HEK293 (cell line): ENCODE measurements around the gene ALOX15B.

Experiments
- CTCF ChIA-PET: fragments of 350-600 bp; formaldehyde crosslinking; extraction: SDS; loops from one replicate; lab custom pipeline; 2021; ENCODE audit warnings: antibody characterized with exemption; lab: Yijun Ruan, JAX
- POLR2A ChIA-PET: fragments of 300-600 bp; formaldehyde crosslinking; extraction: SDS; loops from one replicate; lab custom pipeline; 2020; ENCODE audit warnings: antibody characterized with exemption, inconsistent platforms; lab: Yijun Ruan, JAX
- H3K27ac ChIP-seq: fragments of 200-500 bp; sonication (Bioruptor generic); 2 replicates; pipeline ENCODE4 v1.5.1; 2014; ENCODE audit warnings: low read depth, low read length, control low read depth, inconsistent platforms; ENCODE audit errors: extremely low read depth
- H3K36me3 ChIP-seq, 2 experiments: fragments of 200-500 bp in 1 of 2; sonication (Bioruptor generic) in 1 of 2; 1 replicate in 1 of 2; 2 replicates in 1 of 2; pipeline ENCODE4 v1.5.1; 2014 to 2017; ENCODE audit warnings: inconsistent platforms in 2 of 2, low read length in 2 of 2; ENCODE audit not compliant: control insufficient read depth in 2 of 2, insufficient read depth in 1 of 2
- H3K4me1 ChIP-seq: fragments of 200-500 bp; sonication (Bioruptor generic); 2 replicates; pipeline ENCODE4 v1.5.1; 2014; ENCODE audit warnings: mild to moderate bottlenecking, low read length, inconsistent platforms; ENCODE audit not compliant: control insufficient read depth, insufficient read depth
- H3K4me3 ChIP-seq: 2 replicates; pipeline ENCODE4 v1.5.1; 2011; ENCODE audit warnings: low read depth, mild to moderate bottlenecking, control low read depth, low read length, moderate library complexity
- H3K9me3 ChIP-seq: fragments of 200-500 bp; sonication (Bioruptor generic); 2 replicates; pipeline ENCODE4 v1.5.1; 2014; ENCODE audit warnings: low read depth, low read length, inconsistent platforms; ENCODE audit not compliant: control insufficient read depth, insufficient read depth
- MEIS1 ChIP-seq: sonication (generic); formaldehyde crosslinking; IDR thresholded peaks from 2 replicates; pipeline ENCODE4 v1.8.1; 2022; ENCODE audit warnings: missing genetic modification reagents, mild to moderate bottlenecking, borderline replicate concordance
- PRDM1 ChIP-seq: fragments of 450-650 bp; formaldehyde crosslinking; IDR thresholded peaks from 2 replicates; pipeline ENCODE4; 2016; ENCODE audit warnings: missing biosample characterization, missing genetic modification characterization
- YY1 ChIP-seq: fragments of 450-650 bp; formaldehyde crosslinking; IDR thresholded peaks from 2 replicates; pipeline ENCODE4 v1.5.1; 2018; ENCODE audit warnings: missing biosample characterization, missing genetic modification characterization
- ZBTB1 ChIP-seq: fragments of 450-650 bp; formaldehyde crosslinking; IDR thresholded peaks from 2 replicates; pipeline ENCODE4 v1.5.1; 2016; ENCODE audit warnings: missing biosample characterization, missing genetic modification characterization
- ZBTB7A ChIP-seq: fragments of 450-650 bp; formaldehyde crosslinking; IDR thresholded peaks from 2 replicates; pipeline ENCODE4 v1.5.1; 2016; ENCODE audit warnings: low read depth, missing biosample characterization, missing genetic modification characterization
- ZFHX2 ChIP-seq: fragments of 450-650 bp; formaldehyde crosslinking; conservative IDR thresholded peaks from 2 replicates; pipeline ENCODE4 v1.5.1; 2016; ENCODE audit warnings: missing biosample characterization, missing genetic modification characterization
- ZNF214 ChIP-seq: fragments of 450-650 bp; formaldehyde crosslinking; IDR thresholded peaks from 2 replicates; pipeline ENCODE4 v1.5.1; 2017; ENCODE audit warnings: missing biosample characterization, mild to moderate bottlenecking, missing genetic modification characterization, borderline replicate concordance
- ZNF324 ChIP-seq: fragments of 450-650 bp; formaldehyde crosslinking; IDR thresholded peaks from 2 replicates; pipeline ENCODE4 v1.5.1; 2016; ENCODE audit warnings: missing biosample characterization, missing genetic modification characterization
- ZNF404 ChIP-seq: fragments of 450-650 bp; formaldehyde crosslinking; IDR thresholded peaks from 2 replicates; pipeline ENCODE4 v1.5.1; 2017; ENCODE audit warnings: missing biosample characterization, missing genetic modification characterization
- ZNF529 ChIP-seq: fragments of 450-650 bp; formaldehyde crosslinking; IDR thresholded peaks from 2 replicates; pipeline ENCODE4 v1.5.1; 2017; ENCODE audit warnings: missing genetic modification characterization, missing biosample characterization; ENCODE audit not compliant: insufficient replicate concordance
- ZNF610 ChIP-seq: fragments of 450-650 bp; formaldehyde crosslinking; IDR thresholded peaks from 2 replicates; pipeline ENCODE4 v1.5.1; 2016; ENCODE audit warnings: missing biosample characterization, missing genetic modification characterization, borderline replicate concordance
- ZNF629 ChIP-seq: fragments of 450-650 bp; formaldehyde crosslinking; IDR thresholded peaks from 2 replicates; pipeline ENCODE4 v1.5.1; 2017; ENCODE audit warnings: missing biosample characterization, missing genetic modification characterization
- ZNF701 ChIP-seq: fragments of 450-650 bp; formaldehyde crosslinking; IDR thresholded peaks from 2 replicates; pipeline ENCODE4 v1.5.1; 2016; ENCODE audit warnings: missing biosample characterization, missing genetic modification characterization
- ZNF707 ChIP-seq: fragments of 450-650 bp; formaldehyde crosslinking; IDR thresholded peaks from 2 replicates; pipeline ENCODE4 v1.5.1; 2016; ENCODE audit warnings: missing biosample characterization, missing genetic modification characterization
- ZNF777 ChIP-seq: fragments of 450-650 bp; formaldehyde crosslinking; IDR thresholded peaks from 2 replicates; pipeline ENCODE4 v1.5.1; 2017; ENCODE audit warnings: missing biosample characterization, missing genetic modification characterization, borderline replicate concordance
- ZNF843 ChIP-seq: fragments of 450-650 bp; formaldehyde crosslinking; IDR thresholded peaks from 2 replicates; pipeline ENCODE4 v1.5.1; 2016; ENCODE audit warnings: missing biosample characterization, missing genetic modification characterization
- TF ChIP-seq, protein P1 (sequence below): fragments of 450-650 bp; formaldehyde crosslinking; IDR thresholded peaks from 2 replicates; pipeline ENCODE4 v1.5.1; 2016; ENCODE audit warnings: missing biosample characterization, missing genetic modification characterization, borderline replicate concordance
- TF ChIP-seq, protein P2 (sequence below): fragments of 450-650 bp; formaldehyde crosslinking; IDR thresholded peaks from 2 replicates; pipeline ENCODE4 v1.5.1; 2016; ENCODE audit warnings: missing biosample characterization, missing genetic modification characterization
- TF ChIP-seq, protein P3 (sequence below): fragments of 450-650 bp; formaldehyde crosslinking; IDR thresholded peaks from 2 replicates; pipeline ENCODE4 v1.5.1; 2016; ENCODE audit warnings: missing biosample characterization, missing genetic modification characterization, low read depth
- TF ChIP-seq, protein P4 (sequence below): fragments of 450-650 bp; formaldehyde crosslinking; optimal IDR thresholded peaks from 2 replicates; pipeline ENCODE3; 2016; ENCODE audit warnings: missing biosample characterization, mild to moderate bottlenecking, missing genetic modification characterization

Gene ALOX15B

DNA sequence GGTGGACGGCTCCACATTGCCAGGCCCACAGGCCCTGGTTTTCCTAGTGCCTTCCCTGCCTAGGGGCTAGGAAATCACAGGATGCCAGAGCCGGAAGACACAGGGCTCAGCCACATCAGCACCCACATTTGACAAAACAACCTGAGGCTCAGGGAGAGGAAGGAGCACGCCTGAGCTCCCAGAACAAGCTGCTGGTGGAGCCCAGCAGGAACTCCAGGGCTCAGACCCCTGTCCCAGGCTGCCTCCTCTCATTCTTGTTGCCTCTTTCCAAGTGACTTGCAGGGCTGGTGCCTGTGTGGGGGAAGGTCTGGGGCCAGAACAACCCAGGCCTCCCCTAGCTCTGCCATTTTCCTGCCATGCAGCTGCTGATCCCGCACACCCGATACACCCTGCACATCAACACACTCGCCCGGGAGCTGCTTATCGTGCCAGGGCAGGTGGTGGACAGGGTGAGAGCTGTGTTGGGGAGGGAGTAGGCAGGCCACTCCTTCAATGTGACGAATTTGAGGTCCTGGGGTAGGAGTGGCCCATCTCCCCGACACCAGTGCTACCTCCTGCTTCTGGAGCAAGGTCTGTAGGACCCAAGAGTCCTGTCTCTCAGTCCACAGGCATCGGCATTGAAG, 7.6 kb downstream of the ALOX15B start:
- H3K36me3 ChIP-seq: no peaks in the 10 kb centered on the region
- CTCF ChIA-PET: interaction anchor here (0.6 to 3.3 kb wide), 7 partner anchors 11 to 303 kb away, joined by 3 to 18 read pairs (median 4); no protein-coding TSS in a partner anchor

DNA sequence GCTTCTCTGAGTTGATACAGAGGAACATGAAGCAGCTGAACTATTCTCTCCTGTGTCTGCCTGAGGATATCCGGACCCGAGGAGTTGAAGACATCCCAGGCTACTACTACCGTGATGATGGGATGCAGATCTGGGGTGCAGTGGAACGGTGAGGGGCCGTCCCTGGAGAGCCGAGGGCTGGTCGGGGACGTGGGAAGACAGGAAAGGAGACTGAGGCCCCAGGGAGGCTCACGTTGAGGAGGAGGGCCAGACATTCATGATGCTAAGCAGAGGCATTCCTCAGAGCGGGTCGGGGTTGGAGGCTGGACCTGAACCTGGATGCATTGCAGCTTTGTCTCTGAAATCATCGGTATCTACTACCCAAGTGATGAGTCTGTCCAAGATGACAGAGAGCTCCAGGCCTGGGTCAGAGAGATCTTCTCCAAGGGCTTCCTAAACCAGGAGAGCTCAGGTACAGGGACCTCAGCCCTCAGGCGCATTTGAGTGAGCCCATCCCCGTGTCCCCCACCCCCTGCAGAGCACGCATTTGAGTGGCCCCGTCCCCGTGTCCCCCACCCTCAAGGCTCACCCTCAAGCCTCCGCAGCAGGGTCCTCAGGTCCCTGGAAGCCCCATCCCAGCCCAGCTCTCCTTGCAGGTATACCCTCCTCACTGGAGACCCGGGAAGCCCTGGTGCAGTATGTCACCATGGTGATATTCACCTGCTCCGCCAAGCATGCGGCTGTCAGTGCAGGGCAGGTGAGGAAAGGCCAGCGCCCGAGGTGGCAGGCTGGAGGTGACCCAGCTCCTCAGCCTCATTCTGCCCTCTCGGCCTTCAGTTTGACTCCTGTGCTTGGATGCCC, 8.3 kb downstream of the ALOX15B start:
- H3K36me3 ChIP-seq: no peaks in the 10 kb centered on the region
- H3K27ac ChIP-seq: no peak overlapping the region
- ChIA-PET CTCF (interaction anchor here (0.5 to 3.3 kb wide), 9 partner anchors 10 to 766 kb away, joined by 3 to 18 read pairs (median 4); partner anchors contain the start of gene SLC2A4), POLR2A (no interaction called here)
- H3K9me3 ChIP-seq: no peaks in the 10 kb centered on the region
- H3K4me3 ChIP-seq: no peak overlapping the region
- H3K4me1 ChIP-seq: no peaks in the 10 kb centered on the region
- TF ChIP-seq MEIS1 (no peak), ZFHX2 (tag by site-specific recombination) (no peak), ZNF610 (tag by site-specific recombination) (no peak), ZNF214 (no peak), ZNF707 (no peak), YY1 (tag by site-specific recombination) (no peak), ZNF701 (tag by site-specific recombination) (no peak), ZBTB1 (tag by site-specific recombination) (no peak), ZNF843 (tag by site-specific recombination) (no peak), ZNF777 (no peak), PRDM1 (no peak), ZNF404 (tag by site-specific recombination) (no peak), ZBTB7A (tag by site-specific recombination) (no peak)
- TF ChIP-seq, protein P1, sequence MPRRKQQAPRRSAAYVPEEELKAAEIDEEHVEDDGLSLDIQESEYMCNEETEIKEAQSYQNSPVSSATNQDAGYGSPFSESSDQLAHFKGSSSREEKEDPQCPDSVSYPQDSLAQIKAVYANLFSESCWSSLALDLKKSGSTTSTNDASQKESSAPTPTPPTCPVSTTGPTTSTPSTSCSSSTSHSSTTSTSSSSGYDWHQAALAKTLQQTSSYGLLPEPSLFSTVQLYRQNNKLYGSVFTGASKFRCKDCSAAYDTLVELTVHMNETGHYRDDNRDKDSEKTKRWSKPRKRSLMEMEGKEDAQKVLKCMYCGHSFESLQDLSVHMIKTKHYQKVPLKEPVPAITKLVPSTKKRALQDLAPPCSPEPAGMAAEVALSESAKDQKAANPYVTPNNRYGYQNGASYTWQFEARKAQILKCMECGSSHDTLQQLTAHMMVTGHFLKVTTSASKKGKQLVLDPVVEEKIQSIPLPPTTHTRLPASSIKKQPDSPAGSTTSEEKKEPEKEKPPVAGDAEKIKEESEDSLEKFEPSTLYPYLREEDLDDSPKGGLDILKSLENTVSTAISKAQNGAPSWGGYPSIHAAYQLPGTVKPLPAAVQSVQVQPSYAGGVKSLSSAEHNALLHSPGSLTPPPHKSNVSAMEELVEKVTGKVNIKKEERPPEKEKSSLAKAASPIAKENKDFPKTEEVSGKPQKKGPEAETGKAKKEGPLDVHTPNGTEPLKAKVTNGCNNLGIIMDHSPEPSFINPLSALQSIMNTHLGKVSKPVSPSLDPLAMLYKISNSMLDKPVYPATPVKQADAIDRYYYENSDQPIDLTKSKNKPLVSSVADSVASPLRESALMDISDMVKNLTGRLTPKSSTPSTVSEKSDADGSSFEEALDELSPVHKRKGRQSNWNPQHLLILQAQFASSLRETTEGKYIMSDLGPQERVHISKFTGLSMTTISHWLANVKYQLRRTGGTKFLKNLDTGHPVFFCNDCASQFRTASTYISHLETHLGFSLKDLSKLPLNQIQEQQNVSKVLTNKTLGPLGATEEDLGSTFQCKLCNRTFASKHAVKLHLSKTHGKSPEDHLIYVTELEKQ (tag by site-specific recombination): no peak
- TF ChIP-seq, protein P2, sequence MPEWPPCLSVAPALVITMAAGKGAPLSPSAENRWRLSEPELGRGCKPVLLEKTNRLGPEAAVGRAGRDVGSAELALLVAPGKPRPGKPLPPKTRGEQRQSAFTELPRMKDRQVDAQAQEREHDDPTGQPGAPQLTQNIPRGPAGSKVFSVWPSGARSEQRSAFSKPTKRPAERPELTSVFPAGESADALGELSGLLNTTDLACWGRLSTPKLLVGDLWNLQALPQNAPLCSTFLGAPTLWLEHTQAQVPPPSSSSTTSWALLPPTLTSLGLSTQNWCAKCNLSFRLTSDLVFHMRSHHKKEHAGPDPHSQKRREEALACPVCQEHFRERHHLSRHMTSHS: no peak
- TF ChIP-seq, protein P3, sequence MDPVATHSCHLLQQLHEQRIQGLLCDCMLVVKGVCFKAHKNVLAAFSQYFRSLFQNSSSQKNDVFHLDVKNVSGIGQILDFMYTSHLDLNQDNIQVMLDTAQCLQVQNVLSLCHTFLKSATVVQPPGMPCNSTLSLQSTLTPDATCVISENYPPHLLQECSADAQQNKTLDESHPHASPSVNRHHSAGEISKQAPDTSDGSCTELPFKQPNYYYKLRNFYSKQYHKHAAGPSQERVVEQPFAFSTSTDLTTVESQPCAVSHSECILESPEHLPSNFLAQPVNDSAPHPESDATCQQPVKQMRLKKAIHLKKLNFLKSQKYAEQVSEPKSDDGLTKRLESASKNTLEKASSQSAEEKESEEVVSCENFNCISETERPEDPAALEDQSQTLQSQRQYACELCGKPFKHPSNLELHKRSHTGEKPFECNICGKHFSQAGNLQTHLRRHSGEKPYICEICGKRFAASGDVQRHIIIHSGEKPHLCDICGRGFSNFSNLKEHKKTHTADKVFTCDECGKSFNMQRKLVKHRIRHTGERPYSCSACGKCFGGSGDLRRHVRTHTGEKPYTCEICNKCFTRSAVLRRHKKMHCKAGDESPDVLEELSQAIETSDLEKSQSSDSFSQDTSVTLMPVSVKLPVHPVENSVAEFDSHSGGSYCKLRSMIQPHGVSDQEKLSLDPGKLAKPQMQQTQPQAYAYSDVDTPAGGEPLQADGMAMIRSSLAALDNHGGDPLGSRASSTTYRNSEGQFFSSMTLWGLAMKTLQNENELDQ (tag by site-specific recombination): no peak

More for the DNA sequence above, 7.6 kb downstream of the ALOX15B start:
- Histone ChIP-seq H3K4me3 (no peak overlapping the region), H3K27ac (no peak overlapping the region), H3K9me3 (no peaks in the 10 kb centered on the region), H3K4me1 (no peaks in the 10 kb centered on the region)
- TF ChIP-seq ZNF629 (no peak), ZNF529 (tag by site-specific recombination) (no peak), ZNF324 (tag by site-specific recombination) (no peak)
- TF ChIP-seq, protein P4, sequence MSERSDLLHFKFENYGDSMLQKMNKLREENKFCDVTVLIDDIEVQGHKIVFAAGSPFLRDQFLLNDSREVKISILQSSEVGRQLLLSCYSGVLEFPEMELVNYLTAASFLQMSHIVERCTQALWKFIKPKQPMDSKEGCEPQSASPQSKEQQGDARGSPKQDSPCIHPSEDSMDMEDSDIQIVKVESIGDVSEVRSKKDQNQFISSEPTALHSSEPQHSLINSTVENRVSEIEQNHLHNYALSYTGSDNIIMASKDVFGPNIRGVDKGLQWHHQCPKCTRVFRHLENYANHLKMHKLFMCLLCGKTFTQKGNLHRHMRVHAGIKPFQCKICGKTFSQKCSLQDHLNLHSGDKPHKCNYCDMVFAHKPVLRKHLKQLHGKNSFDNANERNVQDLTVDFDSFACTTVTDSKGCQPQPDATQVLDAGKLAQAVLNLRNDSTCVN (tag by site-specific recombination): no peak
- POLR2A ChIA-PET: no interaction called here
